Small intestine (tissue), 7 donors: ENCODE measurements around the gene NALCN. TPM values are rescaled to one million over a fixed set of nuclear protein-coding genes. Genes with fewer than 3 reads are reported as not detected.

Experiments
- DNase-seq, 2 donors: peaks; one replicate each; pipeline versions ENCODE4 v3.0.0 to v3.0.0-alpha.2; 2013
- FAIRE-seq: peaks from 2 replicates; lab custom pipeline; 2012; peaks lifted over from hg19 to GRCh38; lab: Jason Lieb, UNC
- H3K27ac ChIP-seq, 3 donors: one replicate each; pipeline ENCODE4 v1.5.1; 2013; ENCODE audit warnings: low read length in 2 of 3, mild to moderate bottlenecking in 2 of 3, control low read depth in 1 of 3, inconsistent platforms in 1 of 3, low read depth in 1 of 3, moderate library complexity in 1 of 3
- H3K27me3 ChIP-seq, 3 donors: one replicate each; pipeline ENCODE4 v1.6.1; 2013; ENCODE audit warnings: low read length in 3 of 3, inconsistent platforms in 1 of 3; ENCODE audit not compliant: control insufficient read depth in 3 of 3, insufficient read depth in 3 of 3
- H3K36me3 ChIP-seq, 3 donors: one replicate each; pipeline ENCODE4 v1.6.1; 2013; ENCODE audit warnings: low read length in 3 of 3, inconsistent platforms in 1 of 3, low read depth in 1 of 3, mild to moderate bottlenecking in 1 of 3, moderate library complexity in 1 of 3; ENCODE audit not compliant: control insufficient read depth in 3 of 3, insufficient read depth in 2 of 3
- H3K4me1 ChIP-seq, 3 donors: one replicate each; pipeline ENCODE4 v1.6.1; 2013; ENCODE audit warnings: low read length in 2 of 3, inconsistent platforms in 1 of 3, low read depth in 1 of 3, mild to moderate bottlenecking in 1 of 3, moderate library complexity in 1 of 3; ENCODE audit not compliant: control insufficient read depth in 3 of 3, insufficient read depth in 2 of 3
- H3K4me3 ChIP-seq, 3 donors: one replicate each; pipeline ENCODE4 v1.5.1; 2013; ENCODE audit warnings: low read length in 3 of 3, control low read depth in 1 of 3, inconsistent platforms in 1 of 3, low read depth in 1 of 3, mild to moderate bottlenecking in 1 of 3, moderate library complexity in 1 of 3
- H3K9me3 ChIP-seq, 2 donors: one replicate each; pipeline ENCODE4 v1.6.1; 2013; ENCODE audit warnings: low read depth in 1 of 2, low read length in 1 of 2; ENCODE audit not compliant: control insufficient read depth in 2 of 2, insufficient read depth in 1 of 2
- WGBS, 3 donors: extraction: QIAGEN DNeasy Blood & Tissue Kit; methylation state at CpG; one replicate each; pipeline ENCODE4 v1.1.7; 2013; 5-methylcytosine and 5-hydroxymethylcytosine counted together
- polyA plus RNA-seq, 4 donors: library from polyadenylated mRNA; stranded (reverse) in 3 of 4; unstranded in 1 of 4; fragments of 200-250 nt in 3 of 4; fragments of 120-200 nt in 1 of 4; gene quantifications; one replicate each; pipeline versions ENCODE4 v1.2.1 to v1.2.3, GENCODE V29; 2013
- donor health status: healthy with polysubstance abuse.
- donor health status: control.
- donor health status: control.
- donor health status: Bipolar disorder and iron deficiency.
- donor health status: healthy.

Gene NALCN
- polyA plus RNA-seq, 4 donors = 0.13 to 0.46 TPM; not detected in 2

DNA sequence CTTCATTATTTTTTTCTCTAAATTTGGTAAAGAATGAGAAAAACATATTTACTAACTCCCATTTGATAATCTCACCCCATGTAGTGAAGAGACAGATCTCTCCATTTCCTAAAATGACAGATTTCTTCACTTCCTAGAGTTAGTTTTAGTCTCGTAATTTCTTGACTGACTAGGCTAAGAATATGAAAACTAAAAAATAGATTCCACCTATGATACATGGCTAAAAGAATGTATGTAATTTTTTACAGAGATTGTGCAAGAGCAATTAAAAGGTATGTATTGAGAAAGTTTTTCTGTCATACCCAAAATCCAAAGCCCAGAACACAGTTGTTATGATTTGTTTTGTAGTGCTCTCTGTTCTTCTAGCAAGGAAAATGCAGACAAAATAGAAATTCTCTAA is 9.5 kb downstream of the NALCN start:
- no peak overlapping the region for H3K27ac ChIP-seq
- no peaks in the 10 kb centered on the region for H3K4me1 ChIP-seq
- H3K4me3 ChIP-seq = no peak overlapping the region
- DNase-seq (no peak), FAIRE-seq (no peak)
- H3K9me3 ChIP-seq = no peaks in the 10 kb centered on the region
- no peaks in the 10 kb centered on the region for H3K27me3 ChIP-seq
- H3K36me3 ChIP-seq = no peaks in the 10 kb centered on the region
- 62 to 80% (median 71%) methylated on average over 1 of the region's 1 CpG for WGBS, 3 donors

DNA sequence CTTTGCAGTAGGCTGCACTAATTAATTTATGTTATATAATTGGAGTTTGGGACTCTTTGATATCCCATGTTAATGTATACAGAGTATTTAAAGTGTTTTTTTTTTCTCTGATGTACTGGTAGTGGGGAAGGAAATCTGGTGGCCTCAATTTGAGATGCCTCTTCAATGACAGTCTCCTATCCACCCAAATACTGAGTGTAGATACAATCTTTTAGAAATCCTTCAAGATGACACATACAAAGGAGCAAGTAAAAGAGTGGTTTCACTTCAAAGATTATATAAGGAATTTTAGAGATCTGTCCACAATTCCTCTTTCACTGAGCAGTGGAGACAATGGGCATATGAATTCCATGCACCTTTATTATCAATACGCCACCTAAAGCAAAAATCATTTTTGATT is 15.1 kb downstream of the NALCN start:
- Histone ChIP-seq H3K27me3 (no peaks in the 10 kb centered on the region), H3K9me3 (no peaks in the 10 kb centered on the region), H3K4me1 (no peaks in the 10 kb centered on the region), H3K4me3 (no peak overlapping the region), H3K36me3 (no peaks in the 10 kb centered on the region), H3K27ac (no peak overlapping the region)
- FAIRE-seq = no peak
- DNase-seq = no peak
- WGBS, 3 donors = 81 to 90% (median 89%) methylated on average over 1 of the region's 1 CpG

DNA sequence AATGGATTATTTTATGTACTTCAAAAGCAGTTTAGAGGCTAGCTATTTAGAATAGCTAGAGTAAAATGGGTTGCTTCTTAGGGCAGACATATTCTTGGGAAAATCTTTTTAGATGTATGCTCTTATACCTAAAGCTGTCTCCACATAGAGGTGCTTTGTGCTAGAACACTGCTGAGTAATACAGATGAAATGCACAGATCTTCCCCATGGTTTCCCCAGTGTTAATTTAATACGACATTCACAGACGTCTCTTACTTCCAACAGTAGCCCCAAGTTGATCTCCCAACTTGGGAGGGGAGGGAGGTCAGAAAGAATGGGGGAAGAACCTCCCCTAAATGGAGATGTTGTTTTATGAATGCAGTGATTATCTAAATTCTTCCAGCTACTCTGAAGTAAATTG is 16.9 kb downstream of the NALCN start:
- Histone ChIP-seq H3K4me1 (no peaks in the 10 kb centered on the region), H3K9me3 (no peaks in the 10 kb centered on the region), H3K36me3 (no peaks in the 10 kb centered on the region), H3K4me3 (no peak overlapping the region), H3K27ac (no peak overlapping the region), H3K27me3 (no peaks in the 10 kb centered on the region)
- 65 to 81% (median 74%) methylated on average over 2 of the region's 2 CpGs for WGBS, 3 donors
- DNase-seq = no peak
- no peak for FAIRE-seq

- no peaks in the 10 kb centered on the region for H3K9me3 ChIP-seq
- H3K4me3 ChIP-seq = no peak overlapping the region
- no peak overlapping the region for H3K27ac ChIP-seq
- no peaks in the 10 kb centered on the region for H3K4me1 ChIP-seq
- FAIRE-seq (no peak), DNase-seq (no peak)
- 64 to 78% (median 75%) methylated on average over 2 of the region's 2 CpGs for WGBS, 3 donors
- H3K36me3 ChIP-seq = no peaks in the 10 kb centered on the region
- no peaks in the 10 kb centered on the region for H3K27me3 ChIP-seq
Measured at GRCh38 chr13:101398920-101399319, 17.4 kb downstream of the NALCN start.

GRCh38 chr13:101398191-101398590 is 18.1 kb downstream of the NALCN start:
- no peaks in the 10 kb centered on the region for H3K36me3 ChIP-seq
- H3K27me3 ChIP-seq = no peaks in the 10 kb centered on the region
- WGBS, 3 donors = 55 to 77% (median 55%) methylated on average over 2 of the region's 2 CpGs
- FAIRE-seq (no peak), DNase-seq (no peak)
- no peaks in the 10 kb centered on the region for H3K9me3 ChIP-seq
- H3K27ac ChIP-seq = no peak overlapping the region
- no peaks in the 10 kb centered on the region for H3K4me1 ChIP-seq
- H3K4me3 ChIP-seq = no peak overlapping the region

DNA sequence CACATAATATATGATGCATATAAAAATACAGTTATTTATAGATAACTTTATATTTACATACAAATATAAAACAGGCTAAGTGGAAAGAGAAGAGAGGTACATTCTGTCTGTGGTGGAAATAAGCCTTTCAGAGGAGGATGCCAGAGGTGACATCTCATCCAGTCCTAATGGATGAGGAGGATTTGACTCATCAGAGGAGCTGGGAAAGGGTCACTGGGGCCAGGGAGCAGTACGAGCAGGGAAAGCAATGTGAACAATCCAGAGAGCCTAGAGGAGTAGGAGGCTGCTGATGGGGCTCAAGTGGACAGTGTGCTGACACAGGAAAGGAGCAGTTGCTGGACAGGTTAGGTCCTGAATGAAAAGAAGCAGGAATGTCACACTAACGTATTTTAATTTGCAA is 18.6 kb downstream of the NALCN start:
- Histone ChIP-seq H3K9me3 (no peaks in the 10 kb centered on the region), H3K36me3 (no peaks in the 10 kb centered on the region), H3K27ac (no peak overlapping the region), H3K27me3 (no peaks in the 10 kb centered on the region), H3K4me3 (no peak overlapping the region), H3K4me1 (no peaks in the 10 kb centered on the region)
- 32 to 47% (median 43%) methylated on average over 2 of the region's 2 CpGs for WGBS, 3 donors
- FAIRE-seq = no peak
- no peak for DNase-seq

GRCh38 chr13:101394605-101395004 is 21.7 kb downstream of the NALCN start:
- H3K4me1 ChIP-seq = no peaks in the 10 kb centered on the region
- DNase-seq (no peak), FAIRE-seq (no peak)
- H3K36me3 ChIP-seq = no peaks in the 10 kb centered on the region
- no peaks in the 10 kb centered on the region for H3K27me3 ChIP-seq
- no peak overlapping the region for H3K4me3 ChIP-seq
- WGBS, 3 donors = 25 to 42% (median 27%) methylated on average over 2 of the region's 2 CpGs
- H3K9me3 ChIP-seq = no peaks in the 10 kb centered on the region
- H3K27ac ChIP-seq = no peak overlapping the region

DNA sequence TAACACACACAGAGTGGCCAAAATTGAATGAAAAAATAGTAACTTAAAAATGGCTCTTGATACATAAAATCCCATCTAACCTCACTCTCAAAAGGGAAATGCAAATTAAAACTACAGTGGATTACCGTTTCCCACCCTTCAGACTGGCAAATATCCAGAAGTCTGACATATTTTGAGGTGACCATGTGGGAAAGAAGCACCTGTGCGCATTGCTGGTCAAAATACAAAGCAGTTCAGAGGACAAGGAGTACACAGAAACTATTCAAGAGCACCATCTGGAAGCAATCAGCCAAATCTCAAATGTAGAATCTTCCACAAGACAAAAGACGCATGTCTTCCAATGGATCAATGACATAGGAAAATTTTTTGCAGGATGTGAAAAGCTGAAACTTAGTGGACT is 23.2 kb downstream of the NALCN start:
- no peak overlapping the region for H3K27ac ChIP-seq
- DNase-seq = no peak
- no peak overlapping the region for H3K4me3 ChIP-seq
- H3K27me3 ChIP-seq = no peaks in the 10 kb centered on the region
- H3K4me1 ChIP-seq = no peaks in the 10 kb centered on the region
- H3K36me3 ChIP-seq = no peaks in the 10 kb centered on the region
- no peaks in the 10 kb centered on the region for H3K9me3 ChIP-seq
- no peak for FAIRE-seq
- WGBS, 3 donors = 71 to 83% (median 75%) methylated on average over 3 of the region's 3 CpGs

DNA sequence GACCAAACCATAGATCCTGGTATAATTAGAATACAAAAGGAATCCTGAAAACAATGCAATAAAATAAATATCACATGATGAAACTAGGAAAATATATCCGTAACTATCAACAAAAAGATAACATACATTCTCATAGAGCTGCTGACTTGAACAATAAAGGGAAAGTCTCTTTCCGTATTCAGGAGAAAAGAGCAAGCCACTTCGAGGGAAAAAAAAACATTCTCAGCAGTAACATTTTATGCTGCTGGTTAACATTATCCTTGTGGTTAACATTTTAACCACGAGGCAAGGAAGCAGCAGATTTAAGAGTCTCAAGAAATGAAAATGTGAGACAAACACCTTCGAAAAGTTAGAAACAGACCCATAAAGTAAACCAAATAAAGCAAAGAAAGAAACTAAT is 25.8 kb downstream of the NALCN start:
- H3K4me3 ChIP-seq = no peak overlapping the region
- H3K27ac ChIP-seq = no peak overlapping the region
- no peaks in the 10 kb centered on the region for H3K4me1 ChIP-seq
- no peaks in the 10 kb centered on the region for H3K27me3 ChIP-seq
- WGBS, 3 donors = 48 to 70% (median 56%) methylated on average over 5 of the region's 5 CpGs
- DNase-seq (no peak), FAIRE-seq (no peak)
- H3K9me3 ChIP-seq = no peaks in the 10 kb centered on the region
- no peaks in the 10 kb centered on the region for H3K36me3 ChIP-seq
